Bronchial epithelial cell (primary cell): ENCODE data around the gene ARHGAP31. TPM values are rescaled to one million over a fixed set of nuclear protein-coding genes. Genes with fewer than 3 reads are reported as not detected.

Experiments used
- DNase-seq: peaks from one replicate; pipeline ENCODE4 v3.0.0-alpha.2; 2010; ENCODE audit warnings: low read depth
- FAIRE-seq: peaks from 2 replicates; lab custom pipeline; 2011; peaks lifted over from hg19 to GRCh38; lab: Jason Lieb, UNC
- H3K27me3 ChIP-seq: 2 replicates; pipeline ENCODE4 v1.5.1; 2011; ENCODE audit warnings: low read length; ENCODE audit not compliant: control insufficient read depth, insufficient read depth
- H3K36me3 ChIP-seq: 2 replicates; pipeline ENCODE4 v1.5.1; 2011; ENCODE audit warnings: low read length; ENCODE audit not compliant: control insufficient read depth, insufficient read depth
- H3K4me3 ChIP-seq: 2 replicates; pipeline ENCODE4 v1.5.1; 2011; ENCODE audit warnings: mild to moderate bottlenecking, low read depth, low read length, control low read depth
- total RNA-seq: library from RNA; depleted of rRNA; stranded (reverse); fragments of >200 nt; gene quantifications from 2 replicates; pipeline ENCODE4 v1.2.1, GENCODE V29; 2014
- TF ChIP-seq, protein P1 (sequence below): IDR thresholded peaks from 2 replicates; pipeline ENCODE4 v1.5.1; 2011; ENCODE audit warnings: mild to moderate bottlenecking, moderate library complexity, low read length, control low read depth, inconsistent platforms; ENCODE audit not compliant: insufficient read depth, severe bottlenecking

ARHGAP31 gene
- 0.26 TPM in 2 replicates for total RNA-seq

DNA sequence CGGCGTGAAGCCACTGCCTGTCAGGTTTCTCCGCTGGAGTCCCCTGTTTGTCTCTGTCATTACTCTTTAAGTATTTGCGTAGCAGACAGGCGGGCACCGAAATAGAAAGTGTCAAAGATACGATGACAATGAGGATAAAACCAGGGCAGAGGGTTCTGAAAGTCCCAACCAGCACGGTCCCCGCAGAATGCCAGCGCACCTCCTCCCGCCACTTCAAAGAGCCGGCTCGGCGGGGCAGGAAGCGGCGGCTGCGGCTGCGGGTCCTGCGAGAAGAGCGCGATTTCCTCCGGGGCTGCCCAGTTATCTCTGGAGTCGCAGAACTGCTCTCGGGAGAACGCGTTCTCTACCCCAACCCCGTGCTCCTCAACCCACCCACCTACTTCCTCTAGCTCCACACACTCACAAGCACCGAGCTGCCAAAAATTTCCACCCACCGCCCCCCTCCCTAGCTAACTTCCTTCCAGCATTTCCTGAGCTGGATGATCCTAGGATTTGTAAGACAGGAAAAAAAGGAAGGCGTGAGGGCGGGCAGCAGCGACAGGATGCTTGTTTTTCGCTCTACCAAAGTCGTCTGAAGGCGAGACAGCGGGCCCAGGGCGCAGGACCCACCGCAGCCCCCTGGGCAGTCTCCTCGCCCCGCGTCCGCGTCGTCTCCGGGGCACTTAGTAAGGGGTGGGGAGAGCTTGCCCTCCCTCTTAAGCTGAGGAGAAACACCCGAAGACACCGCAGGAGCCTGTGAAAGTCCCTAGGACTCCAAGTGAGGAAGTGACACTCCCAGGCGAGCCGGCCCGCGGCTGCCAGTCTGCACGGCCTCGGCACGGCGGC, at the start of gene ARHGAP31:
ARHGAP31 (plus strand) TSS at position 513 of the 825 bp plus-strand sequence. CDS start 522 bp downstream, outside the sequence.
- Histone ChIP-seq H3K36me3 (no peaks in the 10 kb centered on the region), H3K27me3 (no peaks in the 10 kb centered on the region), H3K4me3 (peak within 1 kb of the TSS; percentile 58)
- TF ChIP-seq, protein P1, sequence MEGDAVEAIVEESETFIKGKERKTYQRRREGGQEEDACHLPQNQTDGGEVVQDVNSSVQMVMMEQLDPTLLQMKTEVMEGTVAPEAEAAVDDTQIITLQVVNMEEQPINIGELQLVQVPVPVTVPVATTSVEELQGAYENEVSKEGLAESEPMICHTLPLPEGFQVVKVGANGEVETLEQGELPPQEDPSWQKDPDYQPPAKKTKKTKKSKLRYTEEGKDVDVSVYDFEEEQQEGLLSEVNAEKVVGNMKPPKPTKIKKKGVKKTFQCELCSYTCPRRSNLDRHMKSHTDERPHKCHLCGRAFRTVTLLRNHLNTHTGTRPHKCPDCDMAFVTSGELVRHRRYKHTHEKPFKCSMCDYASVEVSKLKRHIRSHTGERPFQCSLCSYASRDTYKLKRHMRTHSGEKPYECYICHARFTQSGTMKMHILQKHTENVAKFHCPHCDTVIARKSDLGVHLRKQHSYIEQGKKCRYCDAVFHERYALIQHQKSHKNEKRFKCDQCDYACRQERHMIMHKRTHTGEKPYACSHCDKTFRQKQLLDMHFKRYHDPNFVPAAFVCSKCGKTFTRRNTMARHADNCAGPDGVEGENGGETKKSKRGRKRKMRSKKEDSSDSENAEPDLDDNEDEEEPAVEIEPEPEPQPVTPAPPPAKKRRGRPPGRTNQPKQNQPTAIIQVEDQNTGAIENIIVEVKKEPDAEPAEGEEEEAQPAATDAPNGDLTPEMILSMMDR, result no peak
- FAIRE-seq, result no peak
- DNase-seq, result peak; percentile 31

DNA sequence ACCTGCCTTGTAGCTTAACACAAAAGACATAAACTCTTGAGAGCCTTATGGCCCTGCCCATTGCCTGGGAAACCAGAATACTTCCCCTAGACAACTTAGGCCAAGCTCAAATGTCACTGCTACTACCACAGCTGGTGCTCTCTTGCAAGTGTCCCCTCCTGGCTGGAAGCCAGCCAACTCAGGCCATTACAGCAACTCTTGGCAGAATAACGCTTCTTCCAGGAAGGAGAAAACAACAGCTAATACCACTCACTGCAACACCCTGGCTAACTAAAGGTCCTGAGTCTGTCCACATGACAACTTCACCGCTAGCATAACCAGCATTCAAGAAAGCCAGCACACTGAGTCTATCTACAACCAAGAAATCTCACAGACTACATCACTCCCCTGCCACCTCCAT, 48.4 kb upstream of the ARHGAP31 start:
- Histone ChIP-seq H3K27me3 (no peaks in the 10 kb centered on the region), H3K4me3 (no peak overlapping the region), H3K36me3 (no peaks in the 10 kb centered on the region)
- FAIRE-seq (no peak), DNase-seq (no peak)
- TF ChIP-seq, protein P1, result no peak

DNA sequence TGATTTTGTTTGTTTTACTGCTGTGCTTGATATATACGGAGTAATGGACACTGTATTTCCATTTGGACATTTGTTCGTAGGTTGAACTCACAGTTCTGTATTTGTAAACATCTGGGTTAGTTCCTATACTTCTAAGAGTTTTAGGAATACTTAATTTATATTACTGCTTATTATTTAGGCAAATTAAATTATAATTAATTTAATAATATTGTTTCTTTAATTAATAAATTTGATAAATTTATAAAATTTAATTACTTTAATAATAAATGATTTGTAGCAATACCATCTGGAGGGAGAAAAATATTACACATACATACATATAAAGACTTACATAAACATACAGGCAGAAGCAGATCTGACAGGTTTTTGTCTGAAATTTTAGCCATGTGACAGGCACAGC, 39.0 kb upstream of the ARHGAP31 start:
- TF ChIP-seq, protein P1, result no peak
- FAIRE-seq, result no peak

GRCh38 chr3:119257111-119257510, 37.1 kb upstream of the ARHGAP31 start:
- Histone ChIP-seq H3K36me3 (no peaks in the 10 kb centered on the region), H3K27me3 (no peaks in the 10 kb centered on the region), H3K4me3 (no peak overlapping the region)
- no peak for DNase-seq
- FAIRE-seq, result no peak
- TF ChIP-seq, protein P1, result no peak

More for the DNA sequence above, 39.0 kb upstream of the ARHGAP31 start:
- no peaks in the 10 kb centered on the region for H3K27me3 ChIP-seq
- H3K4me3 ChIP-seq, result no peak overlapping the region
- no peak for DNase-seq
- no peaks in the 10 kb centered on the region for H3K36me3 ChIP-seq

GRCh38 chr3:119257654-119258410, 36.4 kb upstream of the ARHGAP31 start:
- FAIRE-seq, result peak; percentile 90
- no peaks in the 10 kb centered on the region for H3K27me3 ChIP-seq
- no peaks in the 10 kb centered on the region for H3K36me3 ChIP-seq
- H3K4me3 ChIP-seq, result no peak overlapping the region
- peak; percentile 21 for DNase-seq
- TF ChIP-seq, protein P1, result no peak
